HEK293T (cell line): ENCODE data around the gene SSBP2.

Experiments
- CTBP1 ChIP-seq: fragments of 450-650 bp; IDR thresholded peaks from 2 replicates; pipeline ENCODE4 v1.6.1; 2016; ENCODE audit warnings: borderline replicate concordance
- ELF4 ChIP-seq: fragments of 450-650 bp; IDR thresholded peaks from 2 replicates; pipeline ENCODE4 v1.6.1; 2017; ENCODE audit warnings: antibody characterized with exemption
- FOXA1 ChIP-seq: fragments of 450-650 bp; IDR thresholded peaks from 2 replicates; pipeline ENCODE4 v1.6.1; 2016; ENCODE audit warnings: mild to moderate bottlenecking
- FOXM1 ChIP-seq: fragments of 450-650 bp; IDR thresholded peaks from 2 replicates; pipeline ENCODE4 v1.6.1; 2017; ENCODE audit warnings: mild to moderate bottlenecking, borderline replicate concordance
- HDGF ChIP-seq: fragments of 450-650 bp; IDR thresholded peaks from 2 replicates; pipeline ENCODE4 v1.6.1; 2017; ENCODE audit warnings: antibody characterized with exemption, borderline replicate concordance
- SP1 ChIP-seq: fragments of 450-650 bp; IDR thresholded peaks from 2 replicates; pipeline ENCODE4 v1.6.1; 2017
- TARDBP ChIP-seq: fragments of 450-650 bp; IDR thresholded peaks from 2 replicates; pipeline ENCODE4 v1.6.1; 2016

GRCh38 chr5:81530919-81531318 lies 220.0 kb downstream of the SSBP2 start:
- TF ChIP-seq FOXM1 (no peak), CTBP1 (no peak), ELF4 (no peak), SP1 (no peak), TARDBP (no peak), HDGF (no peak), FOXA1 (no peak)
